Spinal cord (tissue), 10 donors: ENCODE data around the gene TRMT112. TPM values are rescaled to one million over a fixed set of nuclear protein-coding genes. Genes with fewer than 3 reads are reported as not detected.

ENCODE experiments used
- DNase-seq, 6 donors: peaks; one replicate each; pipeline versions ENCODE4 v3.0.0 to v3.0.0-alpha.2; 2013 to 2015; ENCODE audit warnings: low spot score in 6 of 6, low read depth in 4 of 6
- H3K27ac ChIP-seq: one replicate; pipeline ENCODE4 v1.5.1; 2013; ENCODE audit warnings: low read depth, low read length, control low read depth
- H3K27me3 ChIP-seq: one replicate; pipeline ENCODE4 v1.6.1; 2013; ENCODE audit warnings: low read length; ENCODE audit not compliant: control insufficient read depth, insufficient read depth
- H3K36me3 ChIP-seq: one replicate; pipeline ENCODE4 v1.6.1; 2013; ENCODE audit warnings: low read length; ENCODE audit not compliant: control insufficient read depth, insufficient read depth
- H3K4me1 ChIP-seq: one replicate; pipeline ENCODE4 v1.6.1; 2013; ENCODE audit warnings: low read length; ENCODE audit not compliant: control insufficient read depth, insufficient read depth
- H3K4me3 ChIP-seq: one replicate; pipeline ENCODE4 v1.5.1; 2013; ENCODE audit warnings: low read depth, low read length, control low read depth
- H3K9me3 ChIP-seq: one replicate; pipeline ENCODE4 v1.6.1; 2013; ENCODE audit warnings: low read length; ENCODE audit not compliant: control insufficient read depth, insufficient read depth
- WGBS: methylation state at CpG from one replicate; pipeline ENCODE4 v1.1.5; 2013; ENCODE audit warnings: missing lambda C conversion rate; ENCODE audit not compliant: insufficient coverage; 5-methylcytosine and 5-hydroxymethylcytosine counted together
- polyA plus RNA-seq, 2 donors: library from polyadenylated mRNA; unstranded; fragments of 120-200 nt; gene quantifications; one replicate each; pipeline ENCODE4 v1.2.1, GENCODE V29; 2013; ENCODE audit not compliant: insufficient read length in 2 of 2
- small RNA-seq: library from RNA; depleted of rRNA; stranded (forward); fragments of <200 nt; gene quantifications from one replicate; pipeline ENCODE3, GENCODE V24; 2014; ENCODE audit warnings: low replicate concordance
- total RNA-seq, 2 donors: library from RNA; depleted of rRNA in 1 of 2; stranded (reverse); fragments of 120-200 nt in 1 of 2; fragments of >200 nt in 1 of 2; gene quantifications; one replicate each; pipeline versions ENCODE4 v1.2.3 to v1.2.4, GENCODE V29; 2013 to 2014
- donor health status: healthy.

The TRMT112 gene
- total and polyA plus RNA-seq, 4 donors = 84.2 to 343 (median 143) TPM

GRCh38 chr11:64267207-64267945 lies 50.0 kb downstream of the TRMT112 start:
- Histone ChIP-seq H3K27ac (no peak overlapping the region), H3K9me3 (no peaks in the 10 kb centered on the region), H3K27me3 (no peaks in the 10 kb centered on the region), H3K4me3 (no peak overlapping the region), H3K36me3 (peaks cover 64% of the 10 kb centered on the region), H3K4me1 (peaks cover 47% of the 10 kb centered on the region)
- WGBS = 75% methylated on average over 18 of the region's 27 CpGs
- no peak for DNase-seq

Small RNA genes lying within 50 kb of the gene (small RNA-seq; reads per million reads assigned to genes)
- gene MIR7155 = 0.06 reads per million
- gene RF00019 = not detected

Other genes with a start within 250 kb of the TRMT112 start
- 10 to 100 TPM; 10.6 to 18.9 TPM for gene MACROD1, start 151.4 kb downstream of the TRMT112 start, total RNA-seq
- gene MACROD1, start 151.4 kb downstream of the TRMT112 start, polyA plus RNA-seq = 10 to 100 TPM; 28.8 to 31.6 TPM
- gene STIP1, start 131.4 kb downstream of the TRMT112 start, total RNA-seq = 100 to 1,000 TPM in 1 of 2 donors, 10 to 100 TPM in 1; 99.0 to 119 TPM
- 100 to 1,000 TPM; 170 to 184 TPM for gene STIP1, start 131.4 kb downstream of the TRMT112 start, polyA plus RNA-seq
- 1 to 10 TPM; 5.1 to 5.7 TPM for gene FERMT3, start 110.8 kb downstream of the TRMT112 start, total RNA-seq
- gene FERMT3, start 110.8 kb downstream of the TRMT112 start, polyA plus RNA-seq = 1 to 10 TPM; 6.0 to 8.2 TPM
- gene TRPT1, start 91.4 kb downstream of the TRMT112 start, total RNA-seq = 10 to 100 TPM; 10.0 to 45.6 TPM
- gene TRPT1, start 91.4 kb downstream of the TRMT112 start, polyA plus RNA-seq = 10 to 100 TPM; 38.8 to 44.6 TPM
- 10 to 100 TPM; 20.3 to 41.3 TPM for gene NUDT22, start 91.3 kb downstream of the TRMT112 start, total RNA-seq
- 10 to 100 TPM; 30.6 to 35.1 TPM for gene NUDT22, start 91.3 kb downstream of the TRMT112 start, polyA plus RNA-seq
- 10 to 100 TPM; 14.7 to 18.5 TPM for gene DNAJC4, start 87.0 kb downstream of the TRMT112 start, total RNA-seq
- 10 to 100 TPM; 71.3 to 77.4 TPM for gene DNAJC4, start 87.0 kb downstream of the TRMT112 start, polyA plus RNA-seq
- 10 to 100 TPM; 46.8 to 94.2 TPM for gene VEGFB, start 83.0 kb downstream of the TRMT112 start, total RNA-seq
- gene VEGFB, start 83.0 kb downstream of the TRMT112 start, polyA plus RNA-seq = 100 to 1,000 TPM; 252 to 255 TPM
- gene FKBP2, start 76.5 kb downstream of the TRMT112 start, total RNA-seq = 10 to 100 TPM; 43.6 to 94.7 TPM
- 100 to 1,000 TPM; 109 to 120 TPM for gene FKBP2, start 76.5 kb downstream of the TRMT112 start, polyA plus RNA-seq
- 100 to 1,000 TPM in 1 of 2 donors, 10 to 100 TPM in 1; 22.5 to 127 TPM for gene PPP1R14B, start 70.6 kb downstream of the TRMT112 start, total RNA-seq
- 100 to 1,000 TPM; 117 to 127 TPM for gene PPP1R14B, start 70.6 kb downstream of the TRMT112 start, polyA plus RNA-seq
- 10 to 100 TPM; 12.7 to 16.9 TPM for gene PLCB3, start 66.0 kb downstream of the TRMT112 start, total RNA-seq
- gene PLCB3, start 66.0 kb downstream of the TRMT112 start, polyA plus RNA-seq = 10 to 100 TPM; 14.0 to 15.0 TPM
- 100 to 1,000 TPM in 1 of 2 donors, 10 to 100 TPM in 1; 41.5 to 123 TPM for gene BAD, start 32.9 kb downstream of the TRMT112 start, total RNA-seq
- gene BAD, start 32.9 kb downstream of the TRMT112 start, polyA plus RNA-seq = 100 to 1,000 TPM in 1 of 2 donors, 10 to 100 TPM in 1; 97.7 to 104 TPM
- gene GPR137, start 31.7 kb downstream of the TRMT112 start, total RNA-seq = 10 to 100 TPM in 1 of 2 donors, 1 to 10 TPM in 1; 7.1 to 21.5 TPM
- gene GPR137, start 31.7 kb downstream of the TRMT112 start, polyA plus RNA-seq = 100 to 1,000 TPM in 1 of 2 donors, 10 to 100 TPM in 1; 90.9 to 100 TPM
- 1 to 10 TPM; 1.0 to 3.2 TPM for gene KCNK4, start 26.3 kb downstream of the TRMT112 start, total RNA-seq
- gene KCNK4, start 26.3 kb downstream of the TRMT112 start, polyA plus RNA-seq = 1 to 10 TPM; 6.5 to 7.8 TPM
- gene CATSPERZ, start 17.2 kb downstream of the TRMT112 start, total RNA-seq = under 1 TPM; 0.50 to 0.69 TPM
- gene CATSPERZ, start 17.2 kb downstream of the TRMT112 start, polyA plus RNA-seq = 1 to 10 TPM; 1.4 to 1.6 TPM
- 10 to 100 TPM in 1 of 2 donors, 1 to 10 TPM in 1; 8.3 to 21.3 TPM for gene ESRRA, start 12.0 kb downstream of the TRMT112 start, total RNA-seq
- gene ESRRA, start 12.0 kb downstream of the TRMT112 start, polyA plus RNA-seq = 10 to 100 TPM; 21.7 to 28.0 TPM
- 100 to 1,000 TPM; 115 to 316 TPM for gene PRDX5, start 562 bp upstream of the TRMT112 start, total RNA-seq
- gene PRDX5, start 562 bp upstream of the TRMT112 start, polyA plus RNA-seq = 100 to 1,000 TPM; 353 to 369 TPM
- 1 to 10 TPM; 4.2 to 7.1 TPM for gene CCDC88B, start 22.6 kb upstream of the TRMT112 start, total RNA-seq
- 1 to 10 TPM; 8.3 to 8.4 TPM for gene CCDC88B, start 22.6 kb upstream of the TRMT112 start, polyA plus RNA-seq
- 10 to 100 TPM; 11.3 to 20.4 TPM for gene RPS6KA4, start 41.6 kb upstream of the TRMT112 start, total RNA-seq
- 10 to 100 TPM; 20.7 to 27.2 TPM for gene RPS6KA4, start 41.6 kb upstream of the TRMT112 start, polyA plus RNA-seq
- gene SLC22A11, start 238.4 kb upstream of the TRMT112 start, total RNA-seq = under 1 TPM in 1 of 2 donors, not detected in 1; 0.11 TPM
- under 1 TPM in 1 of 2 donors, not detected in 1; 0.30 TPM for gene SLC22A11, start 238.4 kb upstream of the TRMT112 start, polyA plus RNA-seq